Germinal center (tissue), 1 donor: ENCODE data around the gene PGAP6.
"Not testable (repeated sequence)": the region's sequence is repeated elsewhere in the genome, so short reads cannot be mapped to it uniquely, and the experiment has no call there.

ENCODE experiments used
- DNase-seq: peaks from one replicate; pipeline ENCODE4 v3.0.0; 2012; ENCODE audit warnings: mixed read lengths, low spot score

PGAP6 gene

DNA sequence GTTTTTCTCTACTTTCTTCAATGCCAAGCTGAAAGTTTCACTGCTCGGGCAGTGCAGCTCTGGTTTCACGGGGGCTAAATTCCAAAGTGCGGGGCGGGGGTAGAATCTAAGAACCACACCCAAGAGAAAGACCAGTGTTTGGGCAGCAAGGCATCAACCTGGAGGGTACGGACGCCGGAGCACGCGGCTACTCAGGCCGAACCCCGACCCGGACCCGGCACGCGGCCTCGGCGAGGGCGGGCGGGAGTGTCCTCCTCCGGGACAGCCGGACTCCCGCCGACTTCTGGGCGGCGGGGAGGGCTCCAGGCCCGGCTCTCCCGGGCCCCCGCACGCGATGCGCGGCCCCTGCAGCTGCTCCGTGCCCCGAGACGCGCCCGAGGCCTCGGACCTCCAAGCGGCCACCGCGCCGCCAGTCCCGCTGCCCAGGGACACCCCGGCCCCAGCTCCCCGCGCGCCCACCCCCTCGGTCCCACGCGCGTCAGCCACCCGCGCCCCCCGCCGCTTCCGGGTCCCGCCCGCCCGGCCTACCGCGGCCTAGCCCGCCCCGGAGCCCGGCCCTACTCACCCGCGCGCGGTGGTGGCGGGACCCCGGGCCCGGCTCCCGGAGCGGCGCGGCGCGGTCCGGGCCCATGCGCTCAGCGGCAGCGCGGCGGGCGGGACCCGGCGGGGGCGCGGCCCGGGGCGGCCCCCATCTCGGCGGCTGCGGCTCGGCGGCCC lies 29.8 kb downstream of the PGAP6 start:
- DNase-seq = peak; percentile 28

- no peak for DNase-seq
These were observed 31.6 kb downstream of the PGAP6 start for GRCh38 chr16:350203-350602.

DNA sequence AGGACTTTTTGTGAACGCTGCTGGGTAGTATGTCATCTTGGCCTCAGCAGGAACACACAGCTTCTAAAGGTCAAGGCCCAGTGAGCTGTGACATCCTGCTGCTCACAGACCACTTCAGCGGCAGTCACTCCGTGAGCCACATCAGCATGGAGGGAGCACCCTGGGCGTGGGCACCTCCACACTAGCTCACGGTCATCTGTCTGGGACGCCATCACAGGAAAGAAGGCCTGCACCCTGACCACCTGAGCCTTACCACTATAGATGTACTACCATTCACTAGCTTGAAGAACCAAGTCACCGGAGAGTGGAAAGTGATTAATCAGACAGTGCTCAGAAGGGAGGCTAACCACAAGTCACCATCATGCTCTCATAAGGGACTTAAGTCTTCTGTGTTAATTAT lies 32.6 kb downstream of the PGAP6 start:
- no peak for DNase-seq

- not testable (repeated sequence) for DNase-seq
These were observed 33.3 kb downstream of the PGAP6 start for GRCh38 chr16:348495-348894.

GRCh38 chr16:347203-347602 lies 34.6 kb downstream of the PGAP6 start:
- DNase-seq = no peak

GRCh38 chr16:346587-346986 lies 35.2 kb downstream of the PGAP6 start:
- DNase-seq = no peak

- DNase-seq = no peak
These were observed 36.0 kb downstream of the PGAP6 start for GRCh38 chr16:345772-346171.

GRCh38 chr16:342455-343213 lies 39.1 kb downstream of the PGAP6 start:
- no peak for DNase-seq

GRCh38 chr16:341974-342336 lies 39.8 kb downstream of the PGAP6 start:
- not testable (repeated sequence) for DNase-seq

GRCh38 chr16:341095-341973 lies 40.4 kb downstream of the PGAP6 start:
- DNase-seq = not testable (repeated sequence)

DNA sequence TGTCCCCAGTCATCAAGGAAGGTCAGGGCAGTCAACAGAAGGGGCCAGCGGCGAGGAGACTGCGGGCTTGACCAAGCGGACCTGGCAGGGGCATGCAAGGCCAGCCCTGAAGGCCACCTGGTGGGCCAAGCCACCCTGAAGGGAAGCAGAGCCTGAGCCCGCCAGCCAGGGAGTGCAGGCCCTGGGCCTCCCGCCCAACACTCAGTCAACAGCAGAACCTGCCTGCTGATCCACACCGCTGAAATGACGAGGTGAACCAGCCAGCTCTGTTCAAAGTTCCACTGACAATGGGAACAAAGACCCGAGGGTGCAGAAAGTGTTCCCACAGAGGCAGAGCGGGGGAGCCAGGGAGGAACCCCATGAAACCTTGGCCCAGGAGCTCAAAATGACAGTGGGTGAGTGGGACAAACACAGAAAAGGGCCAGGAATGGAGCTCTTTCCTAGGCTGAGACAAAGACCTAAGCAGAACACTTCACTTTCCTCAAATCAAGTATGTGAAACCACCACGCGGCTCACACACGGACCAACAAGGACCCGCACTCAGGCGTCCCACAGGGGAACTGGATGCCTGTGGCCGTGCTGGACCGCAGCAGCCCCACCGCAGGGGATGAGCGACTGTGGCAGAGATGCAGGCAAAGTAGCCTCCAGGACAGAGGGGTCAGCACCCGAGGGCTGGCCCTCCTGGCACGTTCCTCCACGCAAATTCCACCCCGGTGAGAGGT lies 41.2 kb downstream of the PGAP6 start:
- DNase-seq = no peak

DNA sequence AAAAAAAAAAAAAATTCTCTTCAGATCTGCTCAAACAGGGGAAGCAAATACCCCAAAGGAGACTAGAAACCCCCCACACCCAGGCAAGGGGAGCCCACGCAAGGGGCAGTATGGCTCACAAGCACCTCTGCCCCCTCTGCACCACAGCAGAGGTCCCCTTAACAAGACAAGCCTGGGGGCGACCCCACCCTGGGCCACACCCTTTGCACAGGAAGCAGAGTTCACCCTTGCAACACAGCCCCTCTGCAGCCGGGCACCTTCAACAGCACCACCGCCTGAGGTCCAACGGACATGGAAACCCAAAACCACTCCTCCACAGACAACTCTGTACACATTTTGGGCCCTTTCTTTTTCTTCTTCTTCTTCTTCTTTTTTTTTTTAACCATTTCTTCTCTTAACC lies 42.1 kb downstream of the PGAP6 start:
- DNase-seq = no peak

GRCh38 chr16:337975-338575 lies 43.7 kb downstream of the PGAP6 start:
- no peak for DNase-seq

DNA sequence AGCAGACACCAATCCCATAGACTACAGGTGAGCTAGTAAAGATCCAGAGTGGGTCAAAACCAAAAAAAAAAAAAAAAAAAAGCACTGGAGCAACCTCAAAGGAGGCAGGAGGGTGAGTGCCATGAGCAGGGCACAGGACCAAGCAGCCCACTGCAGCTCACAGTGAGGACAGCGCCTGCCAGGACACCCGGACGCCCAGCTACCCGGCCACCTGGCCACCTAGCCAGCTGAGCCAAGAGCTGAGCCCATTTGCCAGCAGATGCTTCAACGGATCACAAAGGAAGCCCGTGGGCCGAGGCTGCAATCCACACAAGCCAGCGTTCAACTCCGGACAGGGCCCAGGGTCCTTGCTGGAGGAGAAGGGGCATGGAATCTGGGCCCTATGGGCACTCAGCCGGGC lies 44.3 kb downstream of the PGAP6 start:
- DNase-seq = no peak

GRCh38 chr16:336269-336668 lies 45.5 kb downstream of the PGAP6 start:
- DNase-seq = no peak

- DNase-seq = not testable (repeated sequence)
These were observed 46.7 kb downstream of the PGAP6 start for GRCh38 chr16:334861-335632.

- DNase-seq = not testable (repeated sequence)
These were observed 47.5 kb downstream of the PGAP6 start for GRCh38 chr16:334164-334832.

DNA sequence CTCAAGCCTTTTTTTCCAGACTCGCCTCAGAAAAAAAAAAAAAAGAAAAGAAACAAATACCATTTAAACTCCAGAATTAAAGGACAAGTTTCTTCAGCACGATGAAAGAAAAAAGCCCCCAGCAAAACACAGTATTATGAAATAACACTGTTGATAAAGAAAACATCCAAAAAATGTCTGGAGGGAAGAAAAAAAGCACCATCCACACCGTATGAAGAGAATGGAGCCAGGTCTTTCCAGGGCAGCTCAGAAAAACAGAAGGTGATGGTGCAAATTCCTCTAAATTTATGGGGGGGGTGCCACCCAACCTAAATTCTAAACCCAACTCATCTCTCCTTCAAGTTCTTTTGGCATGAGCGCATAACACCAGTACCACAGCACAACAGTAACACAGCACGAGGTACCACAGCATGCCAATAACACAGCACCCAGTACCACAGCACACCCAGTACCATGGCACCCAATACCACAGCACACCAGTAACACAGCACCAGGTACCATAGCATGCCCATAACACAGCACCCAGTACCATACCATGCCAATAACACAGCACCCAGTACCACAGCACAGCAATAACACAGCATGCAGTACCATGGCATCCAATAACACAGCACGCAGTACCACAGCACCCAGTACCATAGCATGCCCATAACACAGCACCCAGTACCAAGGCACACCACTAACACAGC lies 48.2 kb downstream of the PGAP6 start:
- DNase-seq = no peak

DNA sequence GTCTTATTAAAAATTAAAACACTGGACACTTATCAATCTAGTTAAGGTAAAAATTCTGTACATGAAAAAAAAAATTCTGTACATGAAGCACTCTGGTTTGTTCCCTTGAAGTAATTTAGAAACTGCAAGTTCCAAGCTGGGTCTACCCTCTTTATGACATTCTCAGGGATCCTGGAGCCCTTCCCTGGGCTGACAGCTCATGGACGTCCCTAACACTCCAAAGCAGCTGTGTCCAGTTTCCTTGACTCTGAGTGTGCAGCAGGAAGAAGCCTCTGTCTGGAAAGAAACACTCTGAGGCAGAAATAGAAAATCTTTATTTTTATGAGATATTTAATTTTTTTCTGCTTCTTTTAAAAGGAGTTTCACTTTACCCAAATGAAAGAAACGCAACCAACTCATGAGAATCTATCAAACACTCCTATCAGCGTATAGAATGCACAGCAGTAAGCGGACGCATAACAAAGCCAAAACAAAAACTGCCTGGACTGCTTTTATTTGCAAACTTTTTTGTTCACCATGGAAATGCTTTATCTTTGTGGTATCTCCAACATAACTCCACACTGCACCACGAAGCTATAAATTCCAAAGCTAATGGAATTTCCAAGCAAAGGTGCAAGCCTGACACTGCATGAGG lies 50.5 kb downstream of the PGAP6 start:
- not testable (repeated sequence) for DNase-seq
